Heart right ventricle (tissue), 16 donors: ENCODE data around the gene ADGRL3. TPM values are rescaled to one million over a fixed set of nuclear protein-coding genes. Genes with fewer than 3 reads are reported as not detected.

Experiments
- ATAC-seq, 8 donors: fragments of 200-7000 bp; cut with Tn5 transposase; one replicate each; pipeline ENCODE4 v1.9.1; 2020; ENCODE audit warnings: mild to moderate bottlenecking in 8 of 8, moderate library complexity in 8 of 8, moderate number of reproducible peaks in 1 of 8
- DNase-seq, 2 donors: peaks; one replicate each; pipeline ENCODE4 v3.0.0-alpha.2; 2020
- H3K27ac ChIP-seq, 10 donors: fragments of 200-600 bp; sonication (generic) in 2 of 10; one replicate each; pipeline versions ENCODE4 v1.5.0 to v1.8.0; 2020 to 2022; ENCODE audit warnings: mild to moderate bottlenecking in 3 of 10
- H3K27me3 ChIP-seq, 7 donors: fragments of 200-600 bp; one replicate each; pipeline ENCODE4 v1.8.0; 2021 to 2022; ENCODE audit warnings: mild to moderate bottlenecking in 2 of 7
- H3K36me3 ChIP-seq, 9 donors: fragments of 200-600 bp; sonication (generic) in 1 of 9; one replicate each; pipeline versions ENCODE4 v1.5.0 to v1.8.0; 2020 to 2022; ENCODE audit warnings: mild to moderate bottlenecking in 2 of 9
- H3K4me1 ChIP-seq, 9 donors: fragments of 200-600 bp; sonication (generic) in 1 of 9; one replicate each; pipeline versions ENCODE4 v1.5.0 to v1.8.0; 2020 to 2022; ENCODE audit warnings: mild to moderate bottlenecking in 4 of 9
- H3K4me3 ChIP-seq, 10 donors: fragments of 200-600 bp; sonication (generic) in 2 of 10; one replicate each; pipeline versions ENCODE4 v1.5.0 to v1.8.0; 2020 to 2022; ENCODE audit warnings: mild to moderate bottlenecking in 7 of 10, moderate library complexity in 2 of 10
- H3K9me3 ChIP-seq, 11 donors: fragments of 200-600 bp in 10 of 11; sonication (generic) in 2 of 11; one replicate each; pipeline versions ENCODE4 v1.5.0 to v1.8.0; 2013 to 2022; ENCODE audit warnings: mild to moderate bottlenecking in 2 of 11, control low read depth in 1 of 11, moderate library complexity in 1 of 11
- whole genome bisulfite sequencing, 2 donors: extraction: QIAGEN DNeasy Blood & Tissue Kit; methylation state at CpG; one replicate each; pipeline ENCODE4 v1.1.7; 2013; ENCODE audit warnings: inconsistent platforms in 1 of 2; 5-methylcytosine and 5-hydroxymethylcytosine counted together
- intact Hi-C, 10 donors: fragments of 100-400 bp; cut with DNase I; formaldehyde crosslinking; loops; one replicate each; pipeline versions ENCODE4 v1.11.1 to v1.14.2; 2022
- polyA plus RNA-seq, 2 donors: library from polyadenylated mRNA; stranded (reverse); fragments of 200-250 nt; gene quantifications; one replicate each; pipeline ENCODE4 v1.2.3, GENCODE V29; 2013
- total RNA-seq, 10 donors: library from RNA; stranded (reverse); fragmentation: NEBNext Ultra II Directional in 3 of 10; extraction: Animal tissue kit (Norgen Biotek cat#: 25700) in 3 of 10; gene quantifications; one replicate each; pipeline versions ENCODE4 v1.2.1 to v1.2.4, GENCODE V29; 2021 to 2023
- TF ChIP-seq, protein P1 (sequence below), 9 donors: fragments of 200-600 bp; sonication (generic) in 2 of 9; IDR thresholded peaks; one replicate each; pipeline versions ENCODE4 v1.5.0 to v1.8.0; 2021 to 2022; ENCODE audit warnings: antibody characterized with exemption in 9 of 9, mild to moderate bottlenecking in 5 of 9, moderate library complexity in 1 of 9
- donor health status: Arrhythmogenic right ventricular cardiomyopathy.
- donor health status: ischemic (EF 13 %, LVEDD 7.1; RV severe dilation, severe dysfunction).
- donor health status: healthy with polysubstance abuse.
- donor health status: DM: no; HTN: yes; CAD: no.
- donor health status: DM: no; HTN: no; CAD: no.
- donor health status: ischemic (EF 25% LVEDD 6.9; RV normal size, moderate dysfunction).
- donor health status: ischemic (EF 25% LVEDD 5.7; RV mildly dilated, moderate dysfunction).
- donor health status: healthy.
- donor health status: DM: yes; HTN: yes; CAD: no.
- donor health status: Ischemic cardiomyopathy.
- donor health status: ischemic (EF 35%, LVEDD 5.7; RV mildly dilated, moderate dysfunction).
- donor health status: nonischemic (EF 11% LVEDD 7.7; RV severe dilation, severe dysfunction).
- donor health status: DM: yes; HTN: yes; CAD: no.
- donor health status: PGD.
- donor health status: ischemic (EF 29% LVEDD 5.4; RV normal size, mild dysfunction).
- donor health status: nonischemic (EF 23%, LVEDD 6.1; RV moderate dilation, normal function).

The ADGRL3 gene
- total and polyA plus RNA-seq, 12 donors: 0.36 to 20.9 (median 4.6) TPM

DNA sequence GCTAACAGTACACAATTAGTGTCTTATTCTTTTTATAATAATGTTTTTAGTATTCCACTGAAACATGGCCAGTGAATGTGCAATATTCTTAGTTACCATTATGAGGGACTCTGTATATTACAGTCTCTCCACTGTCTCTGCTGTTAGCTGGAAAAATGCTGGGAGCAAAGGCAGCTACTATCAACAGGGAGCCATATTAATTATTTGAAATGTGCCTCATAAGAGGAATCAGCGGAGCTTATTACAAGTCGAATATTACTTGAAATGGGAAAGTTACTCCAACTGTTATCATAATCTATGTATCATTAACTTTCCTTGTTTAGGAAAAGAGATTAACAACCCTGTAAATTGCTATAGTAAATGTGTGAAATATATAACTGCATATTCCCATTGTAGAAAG, 612.0 kb downstream of the ADGRL3 start:
- Histone ChIP-seq H3K27ac (no peak overlapping the region), H3K4me1 (no peaks in the 10 kb centered on the region), H3K4me3 (no peak overlapping the region), H3K36me3 (no peaks in the 10 kb centered on the region), H3K27me3 (no peaks in the 10 kb centered on the region), H3K9me3 (peaks cover 0 to 5% (median 0%) of the 10 kb centered on the region in 11 donors)
- DNase-seq (no peak), ATAC-seq (no peak)
- WGBS, 2 donors: 66 to 97% methylated on average over 2 of the region's 2 CpGs
- intact Hi-C loops: no loop called here
- TF ChIP-seq, protein P1, sequence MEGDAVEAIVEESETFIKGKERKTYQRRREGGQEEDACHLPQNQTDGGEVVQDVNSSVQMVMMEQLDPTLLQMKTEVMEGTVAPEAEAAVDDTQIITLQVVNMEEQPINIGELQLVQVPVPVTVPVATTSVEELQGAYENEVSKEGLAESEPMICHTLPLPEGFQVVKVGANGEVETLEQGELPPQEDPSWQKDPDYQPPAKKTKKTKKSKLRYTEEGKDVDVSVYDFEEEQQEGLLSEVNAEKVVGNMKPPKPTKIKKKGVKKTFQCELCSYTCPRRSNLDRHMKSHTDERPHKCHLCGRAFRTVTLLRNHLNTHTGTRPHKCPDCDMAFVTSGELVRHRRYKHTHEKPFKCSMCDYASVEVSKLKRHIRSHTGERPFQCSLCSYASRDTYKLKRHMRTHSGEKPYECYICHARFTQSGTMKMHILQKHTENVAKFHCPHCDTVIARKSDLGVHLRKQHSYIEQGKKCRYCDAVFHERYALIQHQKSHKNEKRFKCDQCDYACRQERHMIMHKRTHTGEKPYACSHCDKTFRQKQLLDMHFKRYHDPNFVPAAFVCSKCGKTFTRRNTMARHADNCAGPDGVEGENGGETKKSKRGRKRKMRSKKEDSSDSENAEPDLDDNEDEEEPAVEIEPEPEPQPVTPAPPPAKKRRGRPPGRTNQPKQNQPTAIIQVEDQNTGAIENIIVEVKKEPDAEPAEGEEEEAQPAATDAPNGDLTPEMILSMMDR (IDR thresholded peaks at IDR 0.05): no peak

DNA sequence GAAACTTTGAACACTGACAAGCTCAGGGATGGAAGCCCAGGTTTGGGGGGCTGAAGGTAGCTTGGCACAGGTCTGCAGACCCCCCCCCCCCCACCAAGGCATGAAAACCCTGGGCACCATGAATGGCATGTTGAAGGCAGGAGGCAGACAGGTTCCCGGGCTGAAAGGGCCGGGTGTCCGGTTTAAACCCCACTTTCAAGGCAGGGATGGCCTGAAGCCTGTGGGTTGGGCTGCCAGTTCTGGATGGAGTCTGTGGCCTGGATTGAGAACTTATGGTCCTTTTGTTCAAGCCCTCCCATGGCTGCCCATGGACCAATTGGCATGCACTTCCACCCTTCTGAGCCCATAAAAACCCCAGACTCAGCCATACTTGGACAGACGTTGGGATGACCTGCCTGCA, 616.9 kb downstream of the ADGRL3 start:
- no peaks in the 10 kb centered on the region for H3K27me3 ChIP-seq
- ATAC-seq (no peak), DNase-seq (no peak)
- peaks cover 0 to 10% (median 0%) of the 10 kb centered on the region in 11 donors for H3K9me3 ChIP-seq
- no peak overlapping the region for H3K27ac ChIP-seq
- intact Hi-C loops: no loop called here
- no peaks in the 10 kb centered on the region for H3K4me1 ChIP-seq
- TF ChIP-seq, protein P1 (IDR thresholded peaks at IDR 0.05): no peak
- 90 to 94% methylated on average over 4 of the region's 4 CpGs for WGBS, 2 donors
- H3K36me3 ChIP-seq: no peaks in the 10 kb centered on the region
- no peak overlapping the region for H3K4me3 ChIP-seq

DNA sequence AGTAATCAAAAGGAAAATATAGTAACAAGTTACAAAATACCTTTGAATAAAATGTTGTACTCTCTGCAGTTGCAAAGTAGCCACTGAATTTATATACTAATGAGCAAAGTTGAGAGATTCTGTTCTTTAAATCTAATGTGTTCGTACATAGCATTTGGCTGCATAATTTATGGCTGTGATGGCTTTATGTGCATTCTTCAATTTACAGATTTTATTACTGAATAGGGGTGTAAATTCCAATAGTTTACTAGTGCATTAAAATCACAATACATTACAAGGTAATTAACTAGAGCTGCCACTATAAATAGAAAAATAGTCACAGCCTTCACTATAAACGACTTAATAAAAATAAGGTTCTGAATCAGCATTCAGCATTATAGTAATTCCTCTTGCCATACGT, 620.0 kb downstream of the ADGRL3 start:
- H3K36me3 ChIP-seq: no peaks in the 10 kb centered on the region
- H3K4me1 ChIP-seq: no peaks in the 10 kb centered on the region
- H3K27ac ChIP-seq: no peak overlapping the region
- H3K4me3 ChIP-seq: no peak overlapping the region
- ATAC-seq: no peak
- H3K27me3 ChIP-seq: no peaks in the 10 kb centered on the region
- intact Hi-C loops: no loop called here
- TF ChIP-seq, protein P1 (IDR thresholded peaks at IDR 0.05): no peak
- DNase-seq: no peak
- WGBS, 2 donors: 75 to 83% methylated on average over 3 of the region's 3 CpGs
- peaks cover 0 to 10% (median 0%) of the 10 kb centered on the region in 11 donors for H3K9me3 ChIP-seq

DNA sequence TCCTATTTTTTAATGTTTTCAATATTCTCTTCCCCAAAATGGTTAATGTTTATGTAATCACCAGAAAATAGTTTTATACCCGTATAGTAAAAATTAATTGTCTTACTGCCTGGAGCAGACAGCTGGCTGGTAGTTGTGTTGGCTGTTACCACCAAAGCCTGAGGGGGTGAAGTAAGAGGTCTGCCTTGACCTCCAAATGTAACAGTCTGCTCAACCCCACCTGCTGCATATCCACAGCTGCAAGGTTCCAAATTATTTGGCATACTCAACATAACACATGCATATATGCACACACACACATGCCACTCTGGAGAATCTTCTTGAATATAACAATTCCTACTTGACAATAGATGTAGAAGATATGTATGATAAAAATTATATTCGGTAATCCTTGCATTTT, 624.3 kb downstream of the ADGRL3 start:
- H3K27ac ChIP-seq: no peak overlapping the region
- no peak overlapping the region for H3K4me3 ChIP-seq
- no peaks in the 10 kb centered on the region for H3K36me3 ChIP-seq
- ATAC-seq (no peak), DNase-seq (no peak)
- TF ChIP-seq, protein P1 (IDR thresholded peaks at IDR 0.05): no peak
- 80 to 92% methylated on average over 2 of the region's 2 CpGs for WGBS, 2 donors
- intact Hi-C loops: no loop called here
- H3K4me1 ChIP-seq: no peaks in the 10 kb centered on the region
- H3K27me3 ChIP-seq: no peaks in the 10 kb centered on the region
- no peaks in the 10 kb centered on the region for H3K9me3 ChIP-seq
